NCI-H524 (cell line): Measurements from ENCODE around the gene SYNPR.
"Not testable (repeated sequence)": the region's sequence is repeated elsewhere in the genome, so short reads cannot be mapped to it uniquely, and the experiment has no call there.

ENCODE experiments used
- DNase-seq, 2 experiments: peaks; one replicate each; lab custom pipeline; 2025; lab: John Stamatoyannopoulos, UW

SYNPR gene

GRCh38 chr3:63624941-63625560, 346.9 kb downstream of the SYNPR start:
- peak in 1 of 2 experiments; percentile 19 for DNase-seq

GRCh38 chr3:63631670-63632069, 353.6 kb downstream of the SYNPR start:
- no peak for DNase-seq

DNA sequence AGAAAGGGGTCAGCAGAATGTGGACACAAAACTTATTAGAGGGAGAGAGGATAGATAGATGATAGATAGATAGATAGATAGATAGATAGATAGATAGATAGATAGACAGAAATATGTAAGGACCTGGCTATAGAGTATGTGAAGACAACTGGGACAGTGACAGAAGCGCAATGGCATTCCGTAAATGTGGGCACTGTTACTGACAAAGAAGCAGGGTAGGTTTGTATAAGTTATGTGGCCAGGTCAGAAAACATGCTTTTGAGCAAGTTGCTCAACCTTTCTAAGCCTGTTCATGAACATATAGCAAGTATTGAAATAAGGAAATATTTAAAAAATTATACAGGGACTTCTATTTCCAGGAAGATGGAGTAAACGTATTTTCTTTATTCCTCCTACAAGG, 357.1 kb downstream of the SYNPR start:
- no peak for DNase-seq

DNA sequence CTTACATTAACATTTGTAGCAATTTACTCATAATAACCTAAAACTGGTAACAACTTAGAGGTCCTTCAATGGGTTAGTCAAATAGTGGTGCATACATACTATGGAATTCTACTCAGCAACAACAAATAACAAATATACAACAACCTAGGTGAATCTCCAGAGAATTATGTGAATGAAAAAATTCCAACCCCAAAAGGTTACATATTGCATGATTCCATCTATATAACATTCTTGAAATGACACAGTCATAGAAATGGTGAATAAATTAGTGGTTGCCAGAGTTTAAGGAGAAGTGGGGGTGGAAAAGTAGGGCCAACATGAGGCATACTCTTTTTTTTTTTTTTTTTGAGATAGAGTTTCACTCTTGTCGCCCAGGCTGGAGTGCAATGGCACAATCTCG, 361.7 kb downstream of the SYNPR start:
- DNase-seq, result no peak

- no peak for DNase-seq
Measured at GRCh38 chr3:63642488-63642887, 364.4 kb downstream of the SYNPR start.

GRCh38 chr3:63644212-63644797, 366.2 kb downstream of the SYNPR start:
- DNase-seq, result no peak

DNA sequence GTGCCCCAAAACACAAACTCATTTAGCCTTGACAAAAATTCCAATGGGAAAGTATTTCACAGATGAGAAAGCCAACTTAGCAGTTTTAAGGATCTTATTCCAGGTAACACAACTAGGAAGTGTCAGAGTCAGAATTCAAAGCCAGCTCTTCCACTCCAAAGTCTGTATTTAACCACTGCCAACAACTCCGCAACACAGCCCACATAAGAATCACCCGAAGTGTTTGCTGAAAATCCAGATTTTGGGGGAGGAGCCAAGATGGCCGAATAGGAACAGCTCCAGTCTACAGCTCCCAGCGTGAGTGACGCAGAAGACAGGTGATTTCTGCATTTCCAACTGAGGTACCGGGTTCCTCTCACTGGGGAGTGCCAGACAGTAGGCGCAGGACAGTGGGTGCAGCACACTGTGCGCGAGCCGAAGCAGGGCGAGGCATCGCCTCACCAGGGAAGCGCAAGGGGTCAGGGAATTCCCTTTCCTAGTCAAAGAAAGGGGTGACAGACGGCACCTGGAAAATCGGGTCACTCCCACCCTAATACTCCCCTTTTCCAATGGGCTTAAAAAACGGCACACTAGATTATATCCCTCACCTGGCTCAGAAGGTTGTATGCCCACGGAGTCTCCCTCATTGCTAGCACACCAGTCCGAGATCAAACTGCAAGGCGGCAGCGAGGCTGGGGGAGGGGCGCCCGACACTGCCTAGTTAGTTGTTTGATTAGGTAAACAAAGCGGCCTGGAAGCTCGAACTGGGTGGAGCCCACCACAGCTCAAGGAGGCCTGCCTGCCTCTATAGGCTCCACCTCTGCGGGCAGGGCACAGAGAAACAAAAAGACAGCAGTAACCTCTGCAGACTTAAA, 367.0 kb downstream of the SYNPR start:
- DNase-seq, result not testable (repeated sequence)

GRCh38 chr3:63652066-63652725, 374.1 kb downstream of the SYNPR start, which contains the start of gene SNTN:
Gene SNTN (plus strand): TSS chr3:63652675. CDS start chr3:63652688, 13 bp downstream.
- no peak for DNase-seq

GRCh38 chr3:63654211-63654610, 376.1 kb downstream of the SYNPR start:
- no peak for DNase-seq

DNA sequence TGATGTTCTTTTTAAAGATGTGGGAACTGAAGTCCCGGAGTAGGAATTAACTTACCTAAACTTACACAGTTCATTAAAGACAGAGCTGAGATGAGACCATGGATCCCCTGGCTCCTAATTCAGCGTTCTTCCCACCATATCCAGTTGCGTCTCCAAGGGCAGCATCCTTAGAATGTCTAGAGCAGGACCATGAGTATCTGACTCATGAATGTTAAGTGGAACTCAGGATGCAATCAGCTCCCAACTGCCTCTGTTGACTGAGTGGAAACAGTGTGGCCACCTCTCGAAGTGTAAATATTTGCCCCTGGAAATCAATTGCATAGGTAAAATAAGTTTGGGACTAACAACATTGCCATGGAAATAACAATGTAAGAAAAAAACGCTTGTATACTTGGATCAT, 376.8 kb downstream of the SYNPR start:
- no peak for DNase-seq

DNA sequence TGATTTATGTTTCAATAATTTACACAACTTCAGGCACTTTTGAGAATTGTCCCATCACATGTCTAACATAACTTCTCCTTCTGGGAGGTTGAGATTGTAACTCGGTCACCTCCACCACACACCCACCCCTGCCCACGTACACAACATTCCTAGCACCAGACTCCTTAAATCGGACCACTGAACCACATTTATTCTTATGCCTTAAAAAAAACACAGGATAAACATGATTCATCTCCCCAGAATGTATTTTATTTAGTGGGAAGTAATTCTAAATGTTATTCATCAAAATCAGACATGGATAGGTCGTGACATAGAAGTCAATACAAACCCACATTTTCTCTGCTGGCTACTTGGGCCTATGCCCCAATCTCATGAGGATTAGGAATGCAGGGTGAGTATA, 377.4 kb downstream of the SYNPR start:
- DNase-seq, result no peak

- no peak for DNase-seq
Measured at GRCh38 chr3:63656786-63657185, 378.7 kb downstream of the SYNPR start.

DNA sequence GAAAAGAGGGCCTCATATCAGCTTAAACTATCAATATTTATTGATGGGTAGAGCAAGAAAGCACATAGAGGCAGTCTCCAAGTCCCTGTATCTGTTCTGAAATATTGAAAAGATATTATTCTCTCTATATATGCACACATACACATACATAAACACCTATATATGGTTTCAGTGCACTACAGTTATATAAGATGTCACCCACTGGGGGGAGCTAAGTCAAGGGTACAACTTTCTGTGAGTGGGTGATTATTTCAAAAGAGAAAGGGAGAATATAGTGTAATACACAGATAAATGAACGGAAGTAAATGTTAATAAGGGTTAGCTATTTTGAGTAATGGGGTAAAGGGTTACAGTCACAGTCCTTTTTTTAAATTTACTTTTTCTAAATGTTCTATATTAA, 383.1 kb downstream of the SYNPR start:
- DNase-seq, result peak in 1 of 2 experiments; percentile 23

- no peak for DNase-seq
Measured at GRCh38 chr3:63662011-63662410, 383.9 kb downstream of the SYNPR start.

GRCh38 chr3:63662500-63662899, 384.4 kb downstream of the SYNPR start:
- DNase-seq, result peak in 1 of 2 experiments; percentile 13
